Measurements from ENCODE around the gene IL1RL2. TPM values are rescaled to one million over a fixed set of nuclear protein-coding genes. Genes with fewer than 3 reads are reported as not detected.

The IL1RL2 gene
- total RNA-seq, 1 donor from 2014 or later = 5.2 TPM

- peak overlapping the region; percentile 65 to 81 for H3K4me3 ChIP-seq
- intact Hi-C loops (cut with DNase I) = loop anchor here (5.0 kb wide), 2 partner anchors 79 to 119 kb away; no protein-coding TSS in a partner anchor
- TF ChIP-seq POLR2AphosphoS5 (IDR thresholded peaks at IDR 0.05; ENCODE audit: insufficient read depth in 1 of 2, low read depth in 1 of 2) (peak; percentile 8 to 22), POLR2A (IDR thresholded peaks at IDR 0.05) (no peak), CTCF (IDR thresholded peaks at IDR 0.05) (no peak)
- no peaks in the 10 kb centered on the region for H3K36me3 ChIP-seq
- H3K27me3 ChIP-seq = no peaks in the 10 kb centered on the region
- peak overlapping the region; percentile 94 for H3K27ac ChIP-seq
- no peaks in the 10 kb centered on the region for H3K9me3 ChIP-seq
- H3K4me1 ChIP-seq = peaks cover 38% of the 10 kb centered on the region
- no peak for DNase-seq (ENCODE audit: extremely low spot score in 2 of 2)
Observed at GRCh38 chr2:102141011-102141943, 45.5 kb upstream of the IL1RL2 start.

GRCh38 chr2:102141970-102142828 lies 44.6 kb upstream of the IL1RL2 start, which contains the start of gene IL1R1:
IL1R1 (plus strand) TSS chr2:102142746; CDS start chr2:102157725, 14,979 bp downstream.
- H3K27ac ChIP-seq = peak within 1 kb of the TSS; percentile 94
- H3K4me1 ChIP-seq = peaks cover 47% of the 10 kb centered on the region
- no peak for DNase-seq (ENCODE audit: extremely low spot score in 2 of 2)
- intact Hi-C loops (cut with DNase I) = loop anchor here (5.0 kb wide), 2 partner anchors 80 to 120 kb away; no protein-coding TSS in a partner anchor
- TF ChIP-seq POLR2A (IDR thresholded peaks at IDR 0.05) (peak in 1 of 2 donors; percentile 85), POLR2AphosphoS5 (IDR thresholded peaks at IDR 0.05; ENCODE audit: insufficient read depth in 1 of 2, low read depth in 1 of 2) (peak in 1 of 2 donors; percentile 83), CTCF (IDR thresholded peaks at IDR 0.05) (no peak)
- peaks cover 0 to 5% of the 10 kb centered on the region in 2 donors for H3K36me3 ChIP-seq
- H3K4me3 ChIP-seq = peak within 1 kb of the TSS; percentile 65 to 81
- H3K27me3 ChIP-seq = no peaks in the 10 kb centered on the region
- no peaks in the 10 kb centered on the region for H3K9me3 ChIP-seq

GRCh38 chr2:102142829-102143449 lies 43.9 kb upstream of the IL1RL2 start:
- Histone ChIP-seq H3K27me3 (no peaks in the 10 kb centered on the region), H3K4me3 (peak overlapping the region; percentile 65 to 81), H3K36me3 (peaks cover 0 to 5% of the 10 kb centered on the region in 2 donors), H3K9me3 (no peaks in the 10 kb centered on the region), H3K4me1 (peaks cover 51% of the 10 kb centered on the region), H3K27ac (peak overlapping the region; percentile 94)
- DNase-seq (ENCODE audit: extremely low spot score in 2 of 2) = no peak
- intact Hi-C loops (cut with DNase I) = loop anchor here (5.0 kb wide), 2 partner anchors 81 to 121 kb away; no protein-coding TSS in a partner anchor
- TF ChIP-seq POLR2A (IDR thresholded peaks at IDR 0.05) (no peak), POLR2AphosphoS5 (IDR thresholded peaks at IDR 0.05; ENCODE audit: insufficient read depth in 1 of 2, low read depth in 1 of 2) (no peak), CTCF (IDR thresholded peaks at IDR 0.05) (no peak)

GRCh38 chr2:102143450-102143985 lies 43.3 kb upstream of the IL1RL2 start:
- H3K27me3 ChIP-seq = no peaks in the 10 kb centered on the region
- H3K9me3 ChIP-seq = no peaks in the 10 kb centered on the region
- H3K27ac ChIP-seq = peak overlapping the region; percentile 94
- H3K4me1 ChIP-seq = peaks cover 51% of the 10 kb centered on the region
- intact Hi-C loops (cut with DNase I) = loop anchor here (5.0 kb wide), 2 partner anchors 81 to 121 kb away; no protein-coding TSS in a partner anchor
- H3K36me3 ChIP-seq = peaks cover 0 to 5% of the 10 kb centered on the region in 2 donors
- TF ChIP-seq POLR2AphosphoS5 (IDR thresholded peaks at IDR 0.05; ENCODE audit: insufficient read depth in 1 of 2, low read depth in 1 of 2) (no peak), POLR2A (IDR thresholded peaks at IDR 0.05) (no peak), CTCF (IDR thresholded peaks at IDR 0.05) (no peak)
- H3K4me3 ChIP-seq = peak overlapping the region; percentile 65 to 81
- no peak for DNase-seq (ENCODE audit: extremely low spot score in 2 of 2)
